ENCODE data around the gene ATG9A.

The ATG9A gene

GRCh38 chr2:219209236-219210195 lies 19.9 kb downstream of the ATG9A start (continued):
- TF ChIP-seq POU6F1 (CRISPR knock-in tag; IDR thresholded peaks at IDR 0.05; ENCODE audit: borderline replicate concordance, low read depth) = no peak

GRCh38 chr2:219207884-219208740 lies 21.3 kb downstream of the ATG9A start:
- no peak for ATAC-seq
- TF ChIP-seq POU6F1 (CRISPR knock-in tag; IDR thresholded peaks at IDR 0.05; ENCODE audit: borderline replicate concordance, low read depth) = no peak
- no peak for TF ChIP-seq TOX (CRISPR knock-in tag; IDR thresholded peaks at IDR 0.05; ENCODE audit: borderline replicate concordance)
- no peak for TF ChIP-seq BACH2 (CRISPR knock-in tag; IDR thresholded peaks at IDR 0.05; ENCODE audit: borderline replicate concordance)
- TF ChIP-seq ZFP3 (CRISPR knock-in tag; IDR thresholded peaks at IDR 0.05) = no peak
- TF ChIP-seq ISL1 (CRISPR knock-in tag; IDR thresholded peaks at IDR 0.05) = no peak
- no peak for TF ChIP-seq CREB5 (CRISPR knock-in tag; IDR thresholded peaks at IDR 0.05; ENCODE audit: low read depth)
- TF ChIP-seq ESRRG (CRISPR knock-in tag; IDR thresholded peaks at IDR 0.05) = no peak
- no peak for TF ChIP-seq ZFP30 (CRISPR knock-in tag; IDR thresholded peaks at IDR 0.05)
- no peak for TF ChIP-seq OSR1 (CRISPR knock-in tag; IDR thresholded peaks at IDR 0.05)
- TF ChIP-seq PPARA (CRISPR knock-in tag; IDR thresholded peaks at IDR 0.05; ENCODE audit: borderline replicate concordance) = no peak
- no peak for TF ChIP-seq CSDC2 (CRISPR knock-in tag; IDR thresholded peaks at IDR 0.05)
- TF ChIP-seq TCF4 (CRISPR knock-in tag; IDR thresholded peaks at IDR 0.05; ENCODE audit: borderline replicate concordance) = no peak
- TF ChIP-seq ZNF70 (CRISPR knock-in tag; IDR thresholded peaks at IDR 0.05) = no peak
- no peak for TF ChIP-seq ZNF565 (CRISPR knock-in tag; conservative IDR thresholded peaks at IDR 0.05; ENCODE audit: low read depth)
- TF ChIP-seq RARB (CRISPR knock-in tag; IDR thresholded peaks at IDR 0.05) = no peak
- TF ChIP-seq TSHZ2 (CRISPR knock-in tag; IDR thresholded peaks at IDR 0.05) = no peak
- no peak for TF ChIP-seq CSRNP3 (CRISPR knock-in tag; IDR thresholded peaks at IDR 0.05)
- TF ChIP-seq ZC3H10 (CRISPR knock-in tag; IDR thresholded peaks at IDR 0.05) = no peak
